Activated T-cell treated with anti-CD3 and anti-CD28 coated beads for 24 hours (primary cell): ENCODE results near the gene BMF.
"Not testable (repeated sequence)": the region's sequence is repeated elsewhere in the genome, so short reads cannot be mapped to it uniquely, and the experiment has no call there.

Source experiments
- DNase-seq: peaks from one replicate; pipeline ENCODE4 v3.0.0-alpha.2; 2020; ENCODE audit warnings: low read depth

BMF gene

DNA sequence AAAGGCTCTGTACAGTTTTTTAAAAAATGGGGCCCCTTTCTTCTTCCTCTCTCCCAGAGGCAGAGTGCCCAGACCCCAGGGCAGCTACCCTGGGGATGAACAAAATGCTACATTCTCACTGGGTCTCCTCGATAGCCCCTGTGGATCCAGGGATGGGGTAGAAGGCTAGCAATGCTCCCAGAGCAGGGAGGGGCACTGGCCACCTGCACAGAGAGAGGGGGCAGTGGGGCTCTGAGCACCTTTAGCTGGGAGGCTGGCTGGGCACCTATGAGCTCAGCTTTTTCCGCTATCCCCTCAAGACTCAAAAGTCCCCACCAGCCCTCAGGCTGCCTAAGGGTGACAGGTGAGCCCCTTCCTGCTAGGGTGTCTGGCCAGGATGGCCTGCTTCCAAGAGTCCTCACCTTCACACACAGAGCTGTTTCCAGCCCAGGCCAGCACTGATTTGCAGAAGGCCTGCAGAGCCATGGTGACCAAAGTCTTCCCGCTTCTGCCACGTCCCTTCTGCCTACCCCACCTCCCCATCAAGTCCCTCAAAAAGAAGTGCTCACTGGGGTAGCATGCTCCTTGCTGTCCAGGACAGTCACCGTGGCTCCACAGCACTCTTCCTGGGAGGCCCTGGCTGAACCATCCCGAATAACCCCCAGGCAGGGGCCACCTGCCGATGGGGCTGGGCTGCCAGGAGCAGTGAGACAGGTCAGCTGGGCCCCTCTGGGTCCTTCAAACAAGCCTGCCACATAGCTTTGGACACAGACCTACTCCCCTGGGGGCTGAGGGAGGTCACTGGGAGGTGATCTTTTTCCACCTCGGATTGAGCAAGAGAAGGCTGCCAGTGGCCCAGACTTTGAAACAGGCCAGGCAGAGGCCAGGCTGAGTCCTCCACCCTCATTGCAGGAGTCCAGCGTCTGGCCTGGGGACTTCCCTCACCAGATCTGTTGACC is 20.4 kb downstream of the BMF start:
- no peak for DNase-seq

DNA sequence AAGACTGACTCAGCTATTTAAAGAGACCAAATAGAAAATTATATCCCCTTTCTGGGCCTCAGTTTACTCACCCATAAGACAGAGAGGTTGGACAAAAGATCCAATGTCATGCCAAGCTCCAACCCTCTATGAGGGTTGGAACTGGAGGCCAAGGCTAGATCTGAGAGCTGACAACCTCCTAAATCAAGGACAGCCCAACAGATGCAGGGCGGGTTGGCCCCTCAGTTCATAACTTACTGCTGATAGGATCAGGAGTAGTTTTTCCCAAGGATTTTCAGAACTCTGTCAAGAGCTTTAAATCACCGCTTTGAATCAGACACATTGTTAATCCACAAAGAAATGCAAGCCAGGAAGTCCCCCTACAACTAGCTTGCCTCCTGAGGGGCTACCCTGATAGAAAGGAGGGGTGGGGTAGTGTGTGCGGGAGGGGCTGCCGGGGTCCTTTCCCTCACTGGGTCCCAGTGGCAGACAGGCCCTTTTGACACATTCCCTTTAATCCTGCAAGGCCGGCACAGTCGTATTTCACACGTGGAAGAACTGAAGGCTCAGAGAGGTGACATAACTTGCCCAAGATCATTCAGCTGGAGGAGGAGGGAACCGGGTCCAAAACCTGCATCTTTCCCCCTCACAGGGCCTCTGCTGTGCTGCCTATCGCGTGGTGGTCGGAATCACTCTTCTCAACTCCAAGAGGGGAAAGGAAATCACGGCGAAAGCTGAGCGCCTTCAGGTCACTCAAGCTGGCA is 21.4 kb downstream of the BMF start:
- DNase-seq = no peak

DNA sequence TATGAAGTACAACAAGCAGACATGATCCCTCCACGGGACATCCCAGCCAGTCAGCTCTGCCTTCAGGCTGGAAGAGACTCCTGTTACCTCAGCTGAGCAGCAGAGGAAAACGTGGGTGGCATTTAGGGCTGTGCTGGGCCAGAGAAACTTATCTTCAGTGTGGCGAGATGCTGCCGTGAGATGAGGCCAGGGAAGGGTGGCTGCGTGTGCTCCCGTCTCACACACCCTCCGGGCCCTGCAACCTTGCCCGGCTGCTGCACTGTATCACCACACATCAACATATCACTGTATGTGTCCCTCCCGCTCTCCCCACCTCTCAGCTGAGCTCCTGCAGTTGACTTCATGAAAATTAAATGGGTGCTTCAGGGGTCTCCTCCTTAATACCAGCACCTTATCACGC is 23.4 kb downstream of the BMF start:
- no peak for DNase-seq

GRCh38 chr15:40084650-40085049 is 24.0 kb downstream of the BMF start:
- DNase-seq = no peak

DNA sequence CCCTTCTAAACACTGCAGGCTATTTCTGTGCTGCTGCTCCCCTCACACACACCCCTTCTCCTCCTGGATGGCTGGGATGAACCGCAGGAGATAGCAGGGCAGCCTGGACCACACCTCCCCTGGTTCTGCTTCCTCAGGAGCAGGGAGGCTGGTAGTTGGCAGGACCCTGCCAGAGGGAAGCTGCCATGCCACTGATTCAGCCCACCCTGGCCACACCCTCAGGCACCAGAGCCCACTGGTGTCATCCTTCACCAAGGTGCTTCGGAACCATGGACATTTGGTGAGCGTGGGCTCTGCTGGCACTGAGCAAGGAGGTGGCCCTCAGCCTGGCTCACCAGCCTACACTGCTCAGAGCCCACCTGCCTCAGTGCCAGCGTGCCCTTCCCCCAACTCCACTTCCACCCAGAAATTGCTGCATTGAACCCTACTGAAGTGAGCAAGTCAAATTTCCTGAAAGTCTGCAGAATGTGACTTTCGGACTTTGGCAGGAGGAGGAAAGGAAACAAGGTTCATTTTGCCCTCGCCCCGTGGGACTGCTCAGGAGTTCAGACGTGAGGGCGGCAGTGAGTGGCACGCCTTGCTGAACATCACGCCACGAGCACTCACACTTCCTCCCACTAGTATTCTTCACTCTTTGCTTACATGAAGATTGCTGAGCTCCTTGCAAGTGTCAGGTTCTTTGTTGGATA is 26.3 kb downstream of the BMF start:
- no peak for DNase-seq

DNA sequence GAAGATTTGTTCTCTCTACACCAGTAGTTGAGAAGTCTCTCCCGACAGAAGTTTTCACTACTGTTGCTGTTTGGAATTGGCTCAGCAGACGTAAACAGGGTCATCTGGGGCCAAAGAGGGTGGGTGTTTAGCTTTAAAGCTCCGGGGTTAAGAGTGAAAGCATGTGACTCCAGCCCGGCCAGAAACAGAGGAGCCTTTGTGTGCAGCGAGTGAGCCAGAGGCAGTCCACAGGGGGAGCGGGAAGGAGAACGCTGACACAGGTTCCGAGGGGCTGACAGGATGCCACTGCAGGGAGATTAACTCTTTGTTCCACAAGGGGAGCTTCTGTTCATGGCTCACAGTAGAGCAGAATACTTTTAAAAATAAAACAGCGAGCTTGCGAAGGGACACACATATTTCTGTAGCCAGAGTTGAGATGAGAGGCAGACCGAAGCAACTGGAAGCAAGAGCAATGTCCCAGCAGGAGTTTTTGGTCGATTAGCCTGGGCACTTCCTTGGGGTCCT is 26.9 kb downstream of the BMF start:
- no peak for DNase-seq

- DNase-seq = no peak
Observed at GRCh38 chr15:40080847-40081246, 27.8 kb downstream of the BMF start.

GRCh38 chr15:40080104-40080503 is 28.6 kb downstream of the BMF start:
- DNase-seq = no peak

DNA sequence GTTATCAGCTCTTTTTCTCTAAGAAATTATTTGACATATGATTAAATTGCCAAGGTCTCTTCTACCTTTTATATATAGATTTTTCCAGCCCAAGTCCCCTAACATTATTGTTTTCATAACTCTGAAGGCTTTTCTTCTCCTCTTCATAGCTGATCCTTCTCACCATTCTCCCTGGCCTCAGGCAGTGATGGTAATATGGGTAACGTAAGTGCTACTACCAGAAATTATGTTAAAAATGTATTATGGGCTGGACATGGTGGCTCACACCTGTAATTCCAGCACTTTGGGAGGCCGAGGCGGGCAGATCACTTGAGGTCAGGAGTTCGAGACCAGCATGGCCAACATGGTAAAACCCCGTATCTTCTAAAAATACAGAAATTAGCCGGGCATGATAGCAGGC is 29.2 kb downstream of the BMF start:
- no peak for DNase-seq

DNA sequence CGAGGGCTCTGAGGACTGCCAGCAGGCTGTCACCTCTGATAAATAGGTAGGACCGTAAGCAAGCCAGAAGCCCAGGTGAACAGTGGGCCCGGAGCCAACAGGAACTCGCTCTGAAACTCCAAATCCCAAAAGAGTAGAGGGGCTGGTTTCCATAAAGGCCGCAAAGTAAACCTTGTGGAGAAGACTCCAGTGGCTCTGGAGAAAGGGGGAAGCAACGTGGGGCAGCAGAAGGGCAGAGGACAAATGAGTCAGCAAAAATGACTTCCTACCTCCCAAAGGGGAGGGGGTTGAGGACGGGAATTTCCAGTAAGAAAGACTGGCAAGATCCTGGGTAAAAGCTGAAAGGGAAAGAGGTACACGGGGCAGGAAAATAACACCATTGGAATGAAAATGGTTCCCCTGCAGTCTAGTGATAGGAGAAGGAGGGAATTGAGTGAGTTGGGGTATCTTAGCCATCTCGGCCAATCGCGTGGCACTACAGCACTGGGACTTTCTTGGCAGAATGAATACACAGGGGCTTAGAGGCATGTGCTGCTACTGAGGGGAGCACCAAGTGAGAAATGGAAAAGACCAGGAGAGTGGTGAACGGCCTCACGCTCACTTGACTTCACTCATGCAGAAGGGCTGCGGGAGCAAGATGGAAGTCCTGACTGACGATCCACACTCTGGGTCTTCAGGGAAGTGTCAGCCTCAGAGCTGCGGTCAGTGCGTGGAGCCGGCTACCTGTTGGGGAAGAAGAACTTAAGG is 33.2 kb downstream of the BMF start:
- no peak for DNase-seq

GRCh38 chr15:40074656-40075055 is 34.0 kb downstream of the BMF start:
- DNase-seq = not testable (repeated sequence)

DNA sequence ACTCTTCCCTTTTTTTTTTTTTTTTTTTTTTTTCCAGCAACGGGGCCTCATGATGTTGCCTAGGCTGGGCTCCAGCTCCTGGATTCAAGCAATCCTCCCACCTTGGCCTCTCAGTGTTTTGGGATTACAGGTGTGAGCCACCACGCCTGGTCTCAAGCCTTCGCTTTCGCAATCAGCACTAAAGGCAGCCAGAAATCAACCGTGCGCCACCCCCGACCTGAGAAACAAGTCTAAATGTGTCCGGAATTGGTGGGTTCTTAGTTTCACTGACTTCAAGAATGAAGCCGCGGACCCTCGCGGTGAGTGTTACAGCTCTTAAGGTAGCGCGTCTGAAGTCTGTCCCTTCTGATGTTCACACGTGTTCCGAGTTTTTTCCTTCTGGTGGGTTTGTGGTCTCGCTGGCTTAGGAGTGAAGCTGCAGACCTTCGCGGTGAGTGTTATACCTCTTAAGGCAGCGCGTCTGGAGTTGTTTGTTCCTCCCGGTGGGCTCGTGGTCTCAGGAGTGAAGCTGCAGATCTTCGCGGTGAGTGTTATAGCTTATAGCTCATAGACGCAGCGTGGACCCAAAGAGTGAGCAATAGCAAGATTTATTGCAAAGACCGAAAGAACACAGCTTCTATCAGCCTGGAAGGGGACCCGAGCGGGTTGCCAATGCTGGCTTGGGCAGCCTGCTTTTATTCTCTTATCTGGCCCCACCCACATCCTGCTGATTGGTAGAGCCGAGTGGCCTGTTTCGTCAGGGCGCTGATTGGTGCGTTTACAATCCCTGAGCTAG is 34.8 kb downstream of the BMF start:
- not testable (repeated sequence) for DNase-seq

DNA sequence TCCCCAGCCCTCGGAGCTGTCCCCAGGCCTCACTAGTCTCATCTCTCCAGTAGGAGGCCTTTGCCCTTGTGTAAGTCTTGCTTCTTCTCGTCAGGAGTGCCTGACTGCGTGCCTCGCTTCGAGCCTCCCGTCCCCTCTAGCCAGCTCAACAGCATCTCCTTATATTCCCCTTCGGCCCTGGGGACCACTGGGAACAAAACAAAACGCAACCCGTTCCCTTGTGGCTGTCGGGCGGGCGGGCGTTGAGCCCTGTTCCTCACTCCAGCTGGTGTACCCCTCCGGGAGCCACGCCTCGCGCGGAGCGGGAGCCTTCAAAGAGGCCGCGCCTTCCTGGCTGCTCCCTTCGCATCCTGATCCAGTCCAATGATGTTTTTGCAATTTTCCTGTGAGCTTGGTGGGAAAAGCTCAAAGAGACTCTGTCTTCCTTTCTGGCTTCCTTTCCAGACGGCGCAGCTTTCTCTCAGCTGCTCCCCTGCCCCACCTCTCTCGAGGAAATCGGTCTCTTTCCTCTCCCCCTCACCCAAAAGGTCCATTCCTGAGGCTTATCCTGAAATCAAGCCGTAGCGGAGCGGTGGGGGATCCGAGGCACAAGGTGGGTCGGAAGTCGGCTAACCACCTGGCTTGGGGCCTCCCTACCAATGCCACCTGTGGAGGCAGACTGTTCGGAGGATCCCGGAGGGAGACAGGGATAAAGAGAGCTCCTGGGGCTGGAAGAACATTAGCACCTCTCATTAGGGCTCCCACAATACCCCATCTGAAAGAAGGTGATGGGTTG is 36.3 kb downstream of the BMF start:
- DNase-seq = no peak

DNA sequence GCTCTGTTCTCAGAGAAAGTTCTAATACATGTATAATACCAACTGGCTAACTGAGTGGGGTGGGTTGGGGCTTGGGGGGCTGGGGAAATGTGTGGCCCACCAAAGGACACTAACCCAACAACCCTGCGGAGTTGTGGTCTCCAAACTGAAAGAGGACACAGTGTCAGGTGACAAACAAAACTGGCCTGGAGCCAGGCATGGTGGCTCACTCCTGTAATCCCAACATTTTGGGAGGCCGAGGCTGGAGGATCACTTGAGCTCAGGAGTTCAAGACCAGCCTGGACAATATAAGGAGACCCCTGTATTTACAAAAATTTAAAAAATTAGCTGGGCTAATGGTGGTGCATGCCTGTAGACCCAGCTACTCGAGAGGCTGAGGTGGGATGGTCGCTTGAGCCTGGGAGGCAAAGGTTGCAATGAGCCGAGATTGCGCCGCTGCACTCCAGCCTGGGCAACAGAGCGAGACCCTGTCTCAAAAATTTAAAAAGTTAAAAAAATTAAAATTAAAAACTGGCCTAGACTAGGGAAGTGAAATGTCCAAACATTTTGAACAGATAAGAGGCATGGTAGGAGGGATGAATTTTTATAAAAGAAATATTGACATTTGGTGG is 38.0 kb downstream of the BMF start:
- no peak for DNase-seq

DNA sequence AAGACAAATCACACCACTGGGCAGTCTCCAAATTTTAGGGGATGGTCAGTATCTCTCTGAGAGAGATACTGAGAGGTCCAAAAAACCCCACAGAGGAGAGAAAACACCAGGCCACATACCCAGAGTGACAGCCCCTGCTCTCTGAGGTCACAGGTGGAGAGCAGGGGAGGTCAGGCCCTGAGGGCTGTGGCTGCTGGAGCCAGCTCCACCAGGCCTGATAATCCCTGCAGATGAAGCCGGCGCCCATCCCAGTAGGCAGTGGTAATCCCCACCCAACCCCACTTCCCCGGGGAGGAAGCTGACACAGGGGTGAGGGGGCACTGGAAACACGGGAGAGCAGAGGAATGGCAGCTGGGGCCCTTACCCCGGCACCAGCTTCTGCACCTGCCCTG is 38.5 kb downstream of the BMF start:
- DNase-seq = no peak

DNA sequence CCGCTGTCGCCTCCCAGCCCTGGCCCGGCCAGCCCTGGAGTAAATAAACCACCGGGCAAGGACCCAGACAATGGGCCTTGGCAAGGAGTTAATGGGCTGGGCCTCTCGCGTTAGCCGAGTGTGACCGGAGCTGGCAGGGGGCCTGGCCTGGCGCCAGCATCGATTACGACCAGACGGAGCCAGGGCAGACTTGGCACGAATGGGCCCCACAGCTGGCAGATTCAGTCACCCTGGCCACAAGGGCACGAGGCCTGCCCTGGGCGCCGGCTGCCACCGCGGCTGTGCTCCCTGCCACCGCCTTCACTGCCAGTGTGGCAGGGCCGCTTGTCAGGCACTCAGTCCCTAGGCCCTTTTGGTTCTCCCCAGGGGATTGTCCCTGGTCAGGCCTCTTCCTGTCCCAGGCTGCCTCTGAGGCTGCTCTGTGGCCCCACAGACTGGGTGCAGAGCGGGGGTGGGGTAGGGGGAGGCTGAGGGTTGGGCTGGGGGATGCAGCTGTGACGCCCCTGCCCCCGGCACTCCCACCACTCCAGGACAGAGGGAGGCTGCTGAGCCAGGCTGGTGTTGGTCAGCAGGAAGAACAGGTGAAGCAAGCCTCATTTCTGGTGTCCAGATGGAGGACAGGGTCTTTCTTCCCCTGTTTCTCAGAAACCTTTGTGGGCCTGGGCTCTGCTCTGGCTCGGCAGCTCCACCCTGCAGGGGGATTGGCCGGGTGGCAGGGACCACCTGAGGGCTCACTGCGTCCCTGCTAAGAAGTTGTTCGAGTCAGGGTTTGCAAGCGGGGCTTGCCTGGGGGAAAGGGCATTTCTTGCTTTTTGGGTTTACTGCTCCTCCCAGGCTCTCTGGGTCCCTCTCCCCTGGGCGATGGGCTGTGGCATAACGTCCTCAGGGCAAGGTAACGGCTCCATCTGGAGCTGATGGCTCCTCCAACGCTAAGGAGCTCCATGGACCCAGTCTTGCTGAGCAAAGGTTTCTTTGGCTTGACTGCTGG is 39.2 kb downstream of the BMF start:
- DNase-seq = no peak

- DNase-seq = no peak
Observed at GRCh38 chr15:40067921-40068624, 40.6 kb downstream of the BMF start.

GRCh38 chr15:40066589-40066988 is 42.1 kb downstream of the BMF start:
- DNase-seq = no peak
